HUES6 (cell line): ENCODE measurements around the gene GTPBP1.

ENCODE experiments used
- H3K27ac ChIP-seq: 2 replicates; pipeline ENCODE4 v1.7.0; 2013; ENCODE audit warnings: low read depth, mild to moderate bottlenecking, low read length, inconsistent platforms
- H3K27me3 ChIP-seq: 2 replicates; pipeline ENCODE4 v1.6.1; 2013; ENCODE audit warnings: low read length; ENCODE audit not compliant: control insufficient read depth, insufficient read depth
- H3K36me3 ChIP-seq: 2 replicates; pipeline ENCODE4 v1.6.1; 2013; ENCODE audit warnings: low read length; ENCODE audit not compliant: control insufficient read depth, insufficient read depth
- H3K4me1 ChIP-seq: 2 replicates; pipeline ENCODE4 v1.6.1; 2013; ENCODE audit warnings: low read length; ENCODE audit not compliant: control insufficient read depth, insufficient read depth
- H3K4me3 ChIP-seq: 2 replicates; pipeline ENCODE4 v1.5.1; 2013; ENCODE audit warnings: low read depth, low read length
- H3K9ac ChIP-seq: one replicate; pipeline ENCODE4 v1.6.1; 2013; ENCODE audit warnings: mild to moderate bottlenecking, low read length
- H3K9me3 ChIP-seq: 2 replicates; pipeline ENCODE4 v1.6.1; 2013; ENCODE audit warnings: low read depth, low read length; ENCODE audit not compliant: control insufficient read depth, insufficient read depth

GTPBP1 gene

DNA sequence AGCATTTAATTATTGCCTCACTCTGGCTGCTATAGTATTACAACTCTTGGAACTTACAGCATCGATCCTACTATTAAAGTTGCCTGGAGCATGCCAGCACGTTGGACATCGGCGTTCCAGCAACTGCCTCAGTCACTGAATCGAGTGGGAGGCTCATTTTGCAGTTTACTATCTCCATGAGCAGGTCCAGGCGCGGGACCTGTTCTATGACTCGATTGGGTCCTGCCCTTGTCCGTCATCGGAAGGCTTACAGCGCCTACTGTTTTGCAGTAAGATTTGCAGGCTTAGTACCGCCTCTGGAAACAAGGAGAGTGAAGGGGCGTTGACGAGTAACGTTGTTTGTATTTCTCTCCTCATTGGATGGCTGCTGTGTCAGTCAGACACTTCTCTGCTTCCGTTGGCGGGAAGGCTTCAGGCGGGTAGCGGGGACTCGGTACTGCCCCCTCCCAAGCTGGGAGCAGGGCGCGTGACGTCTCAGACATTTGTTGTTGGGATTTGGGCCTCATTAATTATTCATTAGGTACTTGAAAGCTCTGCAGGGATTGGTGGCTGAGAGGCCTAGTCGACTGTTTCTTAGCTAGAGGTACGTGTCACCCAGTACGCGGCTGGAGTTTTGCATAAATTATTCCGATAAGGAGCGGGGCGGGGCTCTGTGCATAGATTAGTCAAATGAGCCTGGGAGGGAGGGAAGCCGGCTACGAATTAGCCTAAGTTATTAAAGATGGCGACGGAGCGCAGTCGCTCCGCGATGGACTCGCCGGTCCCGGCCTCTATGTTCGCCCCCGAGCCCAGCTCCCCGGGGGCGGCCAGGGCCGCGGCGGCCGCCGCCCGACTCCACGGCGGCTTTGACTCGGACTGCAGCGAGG, at the start of gene GTPBP1:
Gene GTPBP1 (plus strand): TSS at position 710 of the 866 bp plus-strand sequence. CDS start 12 bp downstream, at position 722.
- Histone ChIP-seq H3K4me3 (peak within 1 kb of the TSS; percentile 95), H3K9ac (peak within 1 kb of the TSS; percentile 77), H3K27me3 (no peaks in the 10 kb centered on the region), H3K27ac (peak within 1 kb of the TSS; percentile 70), H3K4me1 (peaks cover 33% of the 10 kb centered on the region), H3K9me3 (no peaks in the 10 kb centered on the region), H3K36me3 (peaks cover 12% of the 10 kb centered on the region)

DNA sequence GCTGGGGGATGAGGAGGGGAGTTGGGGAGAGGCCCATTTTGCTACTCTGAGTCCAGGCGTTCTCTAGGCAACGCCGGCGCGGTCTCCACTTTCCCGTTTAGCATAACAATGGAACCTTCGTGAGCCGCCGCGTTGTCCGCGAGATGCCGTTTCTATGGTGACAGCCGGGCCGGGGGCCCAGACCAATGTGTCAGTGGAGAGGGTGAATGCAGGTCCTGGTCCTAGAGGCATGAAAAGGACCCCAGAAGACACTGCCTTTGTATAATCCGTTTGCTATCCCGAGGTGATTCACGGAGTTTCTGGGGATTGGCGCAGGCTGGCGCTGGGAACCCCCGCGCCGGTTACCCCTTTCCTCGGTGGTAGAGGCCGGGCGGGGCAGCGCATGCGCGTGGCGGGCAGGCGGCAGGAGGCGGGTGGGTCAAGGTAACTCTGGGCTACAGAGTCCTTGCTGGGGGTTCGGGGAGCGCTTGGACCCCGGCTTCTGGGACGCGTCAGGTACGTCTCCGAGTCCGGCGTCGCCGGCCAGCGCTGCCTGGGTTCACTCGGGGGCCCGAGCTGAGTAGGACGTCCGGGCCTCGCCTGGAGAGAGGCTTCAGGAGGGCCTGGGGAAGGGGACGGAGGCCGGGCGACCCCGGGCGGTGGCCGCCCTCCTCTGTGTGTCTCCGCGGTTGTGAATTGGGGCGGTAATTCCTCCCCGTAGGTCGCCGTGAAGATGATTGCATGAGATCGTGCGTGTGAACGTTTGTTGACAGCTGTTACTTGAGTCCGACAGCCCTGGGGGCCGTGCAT, 49.3 kb upstream of the GTPBP1 start, which contains the start of the genes CBY1 and FAM227A:
Gene CBY1 (plus strand): TSS at position 383 of the 789 bp plus-strand sequence. CDS start 11,417 bp downstream, outside the sequence.
Gene FAM227A (minus strand): TSS at position 137 of the 789 bp plus-strand sequence. CDS start 6,224 bp downstream, outside the sequence.
- peak within 1 kb of the TSS; percentile 100 for H3K27ac ChIP-seq

DNA sequence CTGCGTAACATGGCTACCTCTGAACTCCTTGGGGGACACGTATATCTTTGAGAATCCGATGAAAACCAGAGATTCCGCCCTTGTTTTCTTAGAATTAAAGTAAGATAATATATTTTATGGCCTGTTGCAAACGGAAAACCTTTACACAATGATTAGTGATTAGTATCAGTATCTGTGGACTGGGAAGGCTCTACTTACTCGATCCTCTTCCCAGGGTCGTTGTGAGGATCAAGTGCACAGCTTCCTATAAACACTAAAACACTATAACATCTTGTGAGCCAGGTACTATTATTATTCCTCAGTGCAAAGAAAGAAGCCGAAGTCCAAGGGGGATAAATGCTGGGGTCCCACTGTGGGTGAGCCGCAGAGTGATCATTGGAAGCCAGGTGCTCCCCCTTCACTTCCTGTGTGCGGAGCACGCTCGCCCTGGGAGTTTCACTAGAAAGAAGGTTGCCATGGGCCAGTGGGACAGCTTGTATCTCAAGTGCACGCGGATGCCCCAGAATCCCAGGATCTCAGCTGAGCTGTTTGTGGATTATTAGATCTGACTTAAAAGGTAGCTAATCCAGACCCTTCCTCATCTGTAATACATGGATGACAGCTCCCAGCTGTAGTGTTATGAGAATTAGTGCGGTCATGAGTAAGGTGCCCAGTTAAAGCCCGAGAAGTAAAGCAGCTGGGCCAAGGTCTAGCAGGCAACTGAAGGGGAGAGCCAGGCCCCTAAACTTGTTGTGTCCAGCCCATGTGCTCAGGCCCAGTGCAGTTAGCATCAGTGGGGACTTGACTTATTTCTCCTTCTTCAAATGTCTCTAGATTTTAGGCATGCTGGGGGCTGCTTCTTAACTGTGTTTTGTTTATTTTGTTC, 48.5 kb upstream of the GTPBP1 start:
- no peaks in the 10 kb centered on the region for H3K27me3 ChIP-seq
- no peaks in the 10 kb centered on the region for H3K36me3 ChIP-seq
- H3K4me3 ChIP-seq, result peak overlapping the region; percentile 89
- H3K4me1 ChIP-seq, result peaks cover 4% of the 10 kb centered on the region
- H3K27ac ChIP-seq, result no peak overlapping the region; the same call in 1 of the 2 replicates
- no peaks in the 10 kb centered on the region; the same call in 1 of the 2 replicates for H3K9me3 ChIP-seq
- peak overlapping the region; percentile 99 for H3K9ac ChIP-seq

More for the DNA sequence above, 49.3 kb upstream of the GTPBP1 start, which contains the start of the genes CBY1 and FAM227A:
- Histone ChIP-seq H3K36me3 (no peaks in the 10 kb centered on the region), H3K9ac (peak within 1 kb of the TSS; percentile 99), H3K4me1 (peaks cover 4% of the 10 kb centered on the region), H3K4me3 (peak within 1 kb of the TSS; percentile 89), H3K9me3 (no peaks in the 10 kb centered on the region; the same call in 1 of the 2 replicates), H3K27me3 (no peaks in the 10 kb centered on the region)

DNA sequence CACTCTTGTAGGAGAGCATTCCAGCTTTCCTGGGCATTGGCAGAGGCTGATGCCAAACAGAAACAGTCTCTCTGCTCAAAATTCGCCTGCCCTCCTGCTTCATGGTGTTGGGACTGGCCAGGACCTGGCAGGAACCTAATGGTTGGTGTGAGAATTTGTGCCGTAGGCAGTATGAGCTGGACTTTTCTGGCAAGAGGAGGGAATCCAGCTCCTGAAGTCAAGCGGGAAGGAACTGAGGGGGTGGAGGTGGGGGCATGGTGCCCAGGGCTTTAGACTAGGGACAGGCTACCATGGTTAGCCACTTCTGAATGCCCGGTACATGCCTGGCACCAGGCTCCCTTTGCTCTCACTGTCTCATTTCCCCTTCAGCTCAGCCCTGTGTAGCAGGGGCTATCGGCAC, 30.9 kb upstream of the GTPBP1 start:
- no peaks in the 10 kb centered on the region for H3K27me3 ChIP-seq
- H3K27ac ChIP-seq, result no peak overlapping the region
- H3K4me3 ChIP-seq, result no peak overlapping the region
- H3K9me3 ChIP-seq, result no peaks in the 10 kb centered on the region
- peaks cover 23% of the 10 kb centered on the region for H3K36me3 ChIP-seq
- no peaks in the 10 kb centered on the region for H3K4me1 ChIP-seq
- H3K9ac ChIP-seq, result no peak overlapping the region

GRCh38 chr22:38675833-38676232, 29.9 kb upstream of the GTPBP1 start:
- H3K9me3 ChIP-seq, result no peaks in the 10 kb centered on the region
- H3K4me3 ChIP-seq, result no peak overlapping the region
- H3K27me3 ChIP-seq, result no peaks in the 10 kb centered on the region
- no peaks in the 10 kb centered on the region for H3K4me1 ChIP-seq
- peaks cover 20% of the 10 kb centered on the region for H3K36me3 ChIP-seq
- no peak overlapping the region for H3K27ac ChIP-seq
- H3K9ac ChIP-seq, result no peak overlapping the region

DNA sequence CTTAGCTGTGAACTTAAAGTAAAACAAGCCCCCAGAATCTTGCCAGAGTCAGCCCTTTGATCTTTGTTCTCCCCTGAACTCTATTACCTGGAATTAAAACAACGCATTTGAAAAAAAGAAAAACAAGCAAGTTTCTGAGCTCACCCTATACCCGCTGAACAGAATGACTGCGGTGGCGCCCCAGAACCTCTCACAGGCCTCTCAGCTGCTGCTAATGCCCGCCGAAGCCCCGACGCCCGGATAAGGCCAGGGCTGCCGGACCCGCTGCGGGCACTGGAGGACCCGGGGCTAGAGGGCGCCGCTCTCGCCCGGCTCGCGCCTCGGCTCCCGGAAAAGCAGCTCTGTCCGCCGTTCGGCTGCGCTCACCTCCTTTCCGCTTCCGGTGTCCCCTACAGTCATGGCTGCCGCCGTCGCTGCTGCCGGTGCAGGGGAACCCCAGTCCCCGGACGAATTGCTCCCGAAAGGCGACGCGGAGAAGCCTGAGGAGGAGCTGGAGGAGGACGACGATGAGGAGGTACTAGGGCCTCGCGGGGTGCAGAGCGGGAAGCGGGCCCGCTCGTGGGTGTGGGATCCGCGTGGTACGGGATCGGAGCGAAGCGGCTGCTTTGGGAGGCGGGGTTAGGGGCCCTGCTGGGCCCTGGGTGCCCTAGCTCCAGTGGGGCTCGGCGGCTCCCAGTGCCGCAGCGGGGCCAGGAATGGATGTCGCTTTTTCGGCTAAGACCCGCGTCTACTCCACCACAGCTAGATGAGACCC, 24.0 kb upstream of the GTPBP1 start, which contains the start of gene TOMM22:
Gene TOMM22 (plus strand): TSS at position 376 of the 754 bp plus-strand sequence. CDS start 22 bp downstream, at position 398.
- Histone ChIP-seq H3K4me1 (0 out of 2 replicates have a peak, but pooled peaks cover 4% of the 10 kb centered on the region), H3K36me3 (peaks cover 37% of the 10 kb centered on the region), H3K4me3 (peak within 1 kb of the TSS; percentile 98), H3K9me3 (peaks cover 6% of the 10 kb centered on the region), H3K9ac (peak within 1 kb of the TSS; percentile 95), H3K27ac (peak within 1 kb of the TSS; percentile 86), H3K27me3 (no peaks in the 10 kb centered on the region)

DNA sequence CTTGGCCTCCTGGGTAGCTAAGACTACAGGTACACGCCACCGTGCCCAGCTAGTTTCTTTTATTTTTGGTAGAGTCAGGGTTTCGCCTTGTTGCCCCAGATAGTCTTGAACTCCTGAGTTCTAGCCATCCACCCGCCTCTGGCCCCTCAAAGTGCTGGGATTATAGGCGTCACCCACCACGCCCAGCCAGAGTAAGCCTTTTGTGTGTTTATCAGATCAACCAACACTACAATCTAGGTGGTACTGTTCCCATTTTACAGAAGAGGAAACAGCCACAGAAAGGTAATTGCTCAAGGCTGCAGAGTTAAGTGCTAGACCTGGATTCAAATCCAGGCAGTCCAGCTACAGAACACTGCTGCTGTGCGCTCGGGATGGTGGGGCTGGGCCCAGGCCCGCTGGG, 20.8 kb upstream of the GTPBP1 start:
- Histone ChIP-seq H3K36me3 (peaks cover 65% of the 10 kb centered on the region), H3K9me3 (peaks cover 6% of the 10 kb centered on the region), H3K27ac (no peak overlapping the region), H3K4me1 (0 out of 2 replicates have a peak, but pooled peaks cover 4% of the 10 kb centered on the region), H3K9ac (no peak overlapping the region), H3K27me3 (no peaks in the 10 kb centered on the region), H3K4me3 (no peak overlapping the region)

DNA sequence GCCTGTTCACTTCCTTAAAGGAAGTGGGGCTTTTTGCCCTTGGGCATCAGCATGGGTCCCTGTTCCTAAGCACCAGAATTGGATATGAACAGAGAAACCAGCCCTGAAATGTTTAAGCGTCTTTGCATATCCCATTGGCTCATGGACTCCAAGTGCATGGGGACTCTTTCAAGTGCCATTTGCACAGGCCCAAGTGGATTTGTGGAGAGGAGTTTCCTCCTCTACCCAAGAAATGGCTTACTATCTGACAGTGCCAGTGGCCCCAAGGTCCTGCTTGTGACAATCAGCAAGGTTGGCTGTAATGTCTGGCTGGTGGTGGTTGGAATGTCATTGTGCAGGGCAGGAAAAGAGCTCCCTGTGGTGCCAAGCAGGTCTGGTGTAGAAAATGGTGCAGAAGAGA, 20.0 kb upstream of the GTPBP1 start:
- Histone ChIP-seq H3K36me3 (peaks cover 68% of the 10 kb centered on the region), H3K4me3 (no peak overlapping the region), H3K9me3 (peaks cover 6% of the 10 kb centered on the region), H3K4me1 (0 out of 2 replicates have a peak, but pooled peaks cover 4% of the 10 kb centered on the region), H3K27me3 (no peaks in the 10 kb centered on the region), H3K27ac (no peak overlapping the region), H3K9ac (no peak overlapping the region)

- H3K9ac ChIP-seq, result no peak overlapping the region
- H3K9me3 ChIP-seq, result no peaks in the 10 kb centered on the region
- H3K4me1 ChIP-seq, result no peaks in the 10 kb centered on the region
- no peaks in the 10 kb centered on the region for H3K27me3 ChIP-seq
- peaks cover 70% of the 10 kb centered on the region for H3K36me3 ChIP-seq
- H3K4me3 ChIP-seq, result no peak overlapping the region
- no peak overlapping the region for H3K27ac ChIP-seq
Observed at GRCh38 chr22:38689651-38690050, 16.1 kb upstream of the GTPBP1 start.
